Right cardiac atrium (tissue), 5 donors: ENCODE measurements around the gene PCARE. TPM values are rescaled to one million over a fixed set of nuclear protein-coding genes. Genes with fewer than 3 reads are reported as not detected.
A peak's percentile ranks its signal among the peaks of the same experiment; 100 is the strongest.

Experiments
- ATAC-seq, 2 donors: fragments of 200-7000 bp; cut with Tn5 transposase; one replicate each; pipeline versions ENCODE4 v1.8.0 to v1.9.1; 2020; ENCODE audit warnings: moderate library complexity in 2 of 2, mild to moderate bottlenecking in 1 of 2
- DNase-seq, 3 donors: peaks; one replicate each; pipeline ENCODE4 v3.0.0-alpha.2; 2020
- H3K27ac ChIP-seq: one replicate; pipeline ENCODE4 v1.5.1; 2013; ENCODE audit warnings: mild to moderate bottlenecking, low read length, control low read depth, moderate library complexity
- H3K27me3 ChIP-seq: one replicate; pipeline ENCODE4 v1.6.1; 2013; ENCODE audit not compliant: control insufficient read depth, insufficient read depth
- H3K4me1 ChIP-seq: one replicate; pipeline ENCODE4 v1.6.1; 2013; ENCODE audit warnings: low read length; ENCODE audit not compliant: control insufficient read depth, insufficient read depth
- H3K4me3 ChIP-seq: one replicate; pipeline ENCODE4 v1.5.1; 2013; ENCODE audit warnings: low read length, control low read depth
- H3K9me3 ChIP-seq: one replicate; pipeline ENCODE4 v1.6.1; 2013; ENCODE audit warnings: low read length; ENCODE audit not compliant: control insufficient read depth
- WGBS: extraction: QIAGEN DNeasy Blood & Tissue Kit; methylation state at CpG from one replicate; pipeline ENCODE4 v1.1.7; 2013; 5-methylcytosine and 5-hydroxymethylcytosine counted together
- intact Hi-C, 4 donors: fragments of 100-400 bp; cut with DNase I; formaldehyde crosslinking; loops; one replicate each; pipeline versions ENCODE4 v1.11.0 to v1.14.0; 2022 to 2023
- polyA plus RNA-seq: library from polyadenylated mRNA; stranded (reverse); fragments of 200-250 nt; gene quantifications from one replicate; pipeline ENCODE4 v1.2.3, GENCODE V29; 2013
- total RNA-seq, 4 donors: library from RNA; stranded (reverse); fragmentation: NEBNext Ultra II Directional; extraction: Animal tissue kit (Norgen Biotek cat#: 25700); gene quantifications; one replicate each; pipeline ENCODE4 v1.2.1, GENCODE V29; 2021
- donor health status: healthy with polysubstance abuse.
- donor health status: DM: no; HTN: yes; CAD: no.
- donor health status: DM: no; HTN: no; CAD: no.
- donor health status: DM: no; HTN: yes; CAD: no; lungs with severe emphysema.
- donor health status: DM: yes; HTN: yes; CAD: no.

Gene PCARE
- total and polyA plus RNA-seq, 5 donors, result 0.47 to 5.3 (median 1.9) TPM

DNA sequence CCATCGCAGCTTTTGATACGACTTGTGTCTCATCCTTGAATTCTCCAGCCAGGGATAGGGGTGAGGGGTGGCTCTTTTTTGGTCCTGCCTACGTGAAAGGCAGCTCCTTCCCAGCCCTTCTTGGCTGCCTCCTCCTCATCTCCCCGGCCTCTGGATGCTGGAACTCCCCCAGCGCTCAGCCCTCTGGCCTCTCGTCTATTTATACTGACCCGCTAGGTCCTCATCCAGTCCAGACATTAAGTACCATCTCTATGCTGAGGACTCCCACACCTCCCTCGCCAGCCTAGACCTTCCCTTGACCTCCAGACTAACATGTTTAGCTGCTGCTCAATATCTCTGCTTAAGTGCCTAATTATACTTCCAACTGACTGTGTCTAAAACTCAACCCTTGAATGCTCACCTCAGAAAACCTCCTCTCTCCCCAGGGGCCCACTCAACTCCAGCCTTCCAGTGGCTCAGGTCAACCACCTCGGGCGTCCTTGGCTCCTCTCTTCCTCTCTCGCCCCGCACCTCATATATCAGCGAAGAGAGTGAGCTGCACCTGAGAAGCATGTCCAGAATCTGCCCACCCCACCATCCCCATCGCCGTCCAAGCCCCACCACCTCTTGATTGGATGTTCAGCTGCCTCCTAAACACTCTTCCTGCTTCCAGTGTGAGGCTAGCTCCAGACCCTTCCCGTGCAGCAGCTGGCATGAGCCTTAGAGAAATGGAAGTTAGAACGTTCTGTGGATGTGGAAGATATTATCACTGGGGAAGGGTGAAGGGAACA, 58.4 kb downstream of the PCARE start:
- Histone ChIP-seq H3K27me3 (no peaks in the 10 kb centered on the region), H3K4me3 (peak overlapping the region; percentile 1), H3K27ac (peak overlapping the region; percentile 97), H3K4me1 (peaks cover 22% of the 10 kb centered on the region), H3K9me3 (no peaks in the 10 kb centered on the region)
- intact Hi-C loops, result loop anchor here in 2 of 4 donors (10.0 kb wide), 1 partner anchor 99 kb away; the partner anchor contains the start of gene CLIP4 (in 2 of the 2)
- peak; percentile 60 to 61 for ATAC-seq
- peak; percentile 62 to 85 (median 82) for DNase-seq
- WGBS, result 56% methylated on average over 17 of the region's 17 CpGs

DNA sequence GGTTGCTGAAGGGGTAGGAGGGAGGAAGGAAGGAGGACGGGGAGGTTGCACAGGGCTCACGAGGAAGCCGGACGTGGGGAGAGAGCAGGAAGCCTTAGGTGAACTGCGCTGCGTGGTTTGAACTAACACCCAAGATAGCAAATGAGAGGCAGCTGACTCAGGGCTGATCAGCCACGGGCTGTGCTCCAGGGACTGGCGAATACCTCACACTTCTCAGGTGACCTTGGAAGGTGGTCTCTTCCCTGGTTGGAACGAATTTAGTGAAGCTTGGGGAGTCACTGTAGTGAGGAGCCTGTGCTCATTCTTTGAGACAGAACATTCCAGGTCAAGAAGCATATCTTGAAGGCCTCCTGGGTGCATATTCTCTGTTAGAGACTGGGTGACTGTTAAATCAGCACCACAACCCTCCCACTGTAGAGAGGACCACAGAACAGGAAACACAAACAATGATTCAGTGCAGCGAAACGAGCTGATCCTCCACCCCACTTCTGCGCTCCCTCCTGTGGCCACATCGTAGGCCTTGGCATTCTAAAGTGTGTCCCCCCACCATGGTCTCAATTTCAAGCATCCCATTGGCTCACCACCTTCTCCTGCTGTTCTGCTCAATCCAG, 59.4 kb downstream of the PCARE start:
- WGBS, result 43% methylated on average over 13 of the region's 13 CpGs
- DNase-seq (peak; percentile 63 to 87 (median 82)), ATAC-seq (peak; percentile 41 to 52)
- Histone ChIP-seq H3K4me3 (peak overlapping the region; percentile 27), H3K27ac (peak overlapping the region; percentile 97), H3K9me3 (no peaks in the 10 kb centered on the region), H3K27me3 (no peaks in the 10 kb centered on the region), H3K4me1 (peaks cover 23% of the 10 kb centered on the region)
- intact Hi-C loops, result loop anchor here in 2 of 4 donors (5.0 to 10.0 kb wide), 2 partner anchors 48 to 100 kb away; partner anchors contain the start of gene CLIP4 (in 2 of the 2)

DNA sequence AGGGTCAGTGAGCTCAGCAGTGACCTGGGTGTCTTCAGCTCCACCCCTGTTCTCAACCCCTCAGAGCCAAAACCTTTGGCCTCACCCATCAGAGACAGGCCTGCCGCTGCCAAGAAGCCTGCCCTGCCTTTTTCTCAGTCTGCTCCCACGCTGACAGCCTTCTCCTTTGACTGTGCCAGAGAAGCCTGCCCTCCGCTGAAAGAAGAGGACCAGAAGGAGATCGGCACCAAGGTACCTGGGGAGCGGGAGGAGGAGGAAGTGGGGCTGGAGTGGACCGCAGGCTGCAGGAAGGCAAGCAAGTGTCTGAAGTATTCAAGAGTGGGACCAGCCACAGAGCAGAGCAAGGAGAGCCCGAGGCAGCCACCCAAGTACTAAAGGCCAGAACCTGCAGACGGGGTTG, 60.0 kb downstream of the PCARE start:
- intact Hi-C loops, result loop anchor here in 2 of 4 donors (5.0 to 10.0 kb wide), 2 partner anchors 47 to 100 kb away; partner anchors contain the start of gene CLIP4 (in 2 of the 2)
- WGBS, result 55% methylated on average over 8 of the region's 8 CpGs
- Histone ChIP-seq H3K27me3 (no peaks in the 10 kb centered on the region), H3K4me1 (peaks cover 23% of the 10 kb centered on the region), H3K9me3 (no peaks in the 10 kb centered on the region), H3K27ac (peak overlapping the region; percentile 97), H3K4me3 (peak overlapping the region; percentile 27)
- peak in 1 of 3 donors; percentile 51 for DNase-seq
- no peak for ATAC-seq

DNA sequence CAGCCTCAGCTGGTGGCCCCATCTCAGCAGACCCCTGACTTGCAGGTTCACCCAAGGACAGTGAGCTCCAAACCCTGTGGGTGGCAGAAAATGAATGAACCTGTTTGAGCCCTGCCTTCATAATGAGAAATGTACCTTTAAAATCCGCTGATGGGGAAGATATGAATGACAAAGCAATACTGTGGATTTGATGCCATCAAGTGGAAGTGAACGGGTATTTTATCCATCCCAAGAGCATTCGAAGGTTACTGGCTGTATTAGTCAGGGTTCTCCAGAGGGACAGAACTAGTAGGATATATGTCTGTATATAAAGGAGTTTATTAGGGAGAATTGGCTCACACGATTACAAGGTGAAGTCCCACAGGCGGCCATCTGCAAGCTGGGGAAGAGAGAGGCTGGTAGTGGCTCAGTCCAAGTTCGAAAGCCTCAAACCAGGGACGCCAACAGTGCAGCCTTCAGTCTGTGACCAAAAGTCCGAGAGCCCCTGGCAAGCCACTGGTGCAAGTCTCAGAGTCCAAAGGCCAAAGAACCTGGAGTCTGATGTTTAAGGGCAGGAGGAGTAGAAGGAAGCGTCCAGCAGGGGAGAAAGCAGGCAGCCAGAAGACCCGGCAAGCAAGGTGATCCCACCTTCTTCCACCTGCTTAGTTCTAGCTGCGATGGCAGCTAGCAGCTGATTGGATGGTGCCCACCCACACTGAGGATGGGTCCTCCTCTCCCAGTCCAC, 61.1 kb downstream of the PCARE start:
- Histone ChIP-seq H3K4me1 (peaks cover 23% of the 10 kb centered on the region), H3K9me3 (no peaks in the 10 kb centered on the region), H3K4me3 (no peak overlapping the region), H3K27ac (peak overlapping the region; percentile 97), H3K27me3 (no peaks in the 10 kb centered on the region)
- WGBS, result 74% methylated on average over 11 of the region's 11 CpGs
- intact Hi-C loops, result loop anchor here in 2 of 4 donors (5.0 to 10.0 kb wide), 2 partner anchors 46 to 102 kb away; partner anchors contain the start of gene CLIP4 (in 2 of the 2)
- DNase-seq (peak in 1 of 3 donors; percentile 35), ATAC-seq (no peak)

DNA sequence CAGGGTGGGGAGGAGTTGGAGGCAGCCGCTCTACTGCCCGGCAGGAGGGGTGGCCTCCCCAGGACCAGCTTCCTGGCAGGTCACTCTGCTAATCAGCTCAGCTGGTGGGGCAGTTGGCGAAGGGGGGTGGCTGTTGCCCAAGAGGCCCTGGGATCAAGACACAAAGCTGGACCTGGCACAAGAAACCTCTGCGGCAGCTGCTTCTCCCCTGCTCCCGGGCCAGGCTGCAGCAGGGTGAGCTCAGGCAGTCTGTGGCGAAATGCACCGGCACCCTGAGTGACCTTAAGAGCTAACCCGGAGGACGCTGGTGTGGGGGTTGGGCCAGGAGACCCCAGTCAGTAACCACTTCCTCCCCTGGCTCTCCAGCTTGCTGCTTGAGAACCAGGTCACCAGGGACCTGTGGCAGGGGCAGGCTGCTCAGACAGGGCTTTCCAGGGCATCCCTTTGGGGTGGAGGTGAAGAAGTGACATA, 62.1 kb downstream of the PCARE start:
- intact Hi-C loops, result loop anchor here in 2 of 4 donors (5.0 to 10.0 kb wide), 2 partner anchors 45 to 103 kb away; partner anchors contain the start of gene CLIP4 (in 2 of the 2)

More for the DNA sequence above, 62.1 kb downstream of the PCARE start:
- 15% methylated on average over 9 of the region's 9 CpGs for WGBS
- peak; percentile 82 to 92 (median 88) for DNase-seq
- Histone ChIP-seq H3K27ac (peak overlapping the region; percentile 93), H3K4me3 (no peak overlapping the region), H3K27me3 (no peaks in the 10 kb centered on the region), H3K9me3 (no peaks in the 10 kb centered on the region), H3K4me1 (peaks cover 19% of the 10 kb centered on the region)
- ATAC-seq, result peak; percentile 50 to 55

Other genes with a start within 250 kb of the PCARE start
- gene TRMT61B, start 204.2 kb downstream of the PCARE start, total RNA-seq, result 10 to 100 TPM; 13.9 to 24.3 (median 17.2) TPM
- 32.7 TPM for gene TRMT61B, start 204.2 kb downstream of the PCARE start, polyA plus RNA-seq
- 10 to 100 TPM; 17.5 to 34.9 (median 20.6) TPM for gene WDR43, start 179.9 kb downstream of the PCARE start, total RNA-seq
- 5.4 TPM for gene WDR43, start 179.9 kb downstream of the PCARE start, polyA plus RNA-seq
- gene TOGARAM2, start 93.2 kb downstream of the PCARE start, total RNA-seq, result 10 to 100 TPM; 13.6 to 29.5 (median 26.0) TPM
- gene TOGARAM2, start 93.2 kb downstream of the PCARE start, polyA plus RNA-seq, result 17.4 TPM
- 10 to 100 TPM; 61.4 to 82.7 (median 74.4) TPM for gene CLIP4, start 40.9 kb upstream of the PCARE start, total RNA-seq
- gene CLIP4, start 40.9 kb upstream of the PCARE start, polyA plus RNA-seq, result 27.9 TPM